ENCODE results near the gene NDUFB11.

The NDUFB11 gene

GRCh38 chrX:47189906-47190305 is 45.4 kb upstream of the NDUFB11 start:
- no peak for TF ChIP-seq CTCF (IDR thresholded peaks at IDR 0.05; ENCODE audit: insufficient read depth, low read length, missing control alignments)
- no peak for DNase-seq (ENCODE audit: low read depth, low spot score)
- ChIA-PET CTCF (interaction anchor here (2.5 to 4.1 kb wide), 2 partner anchors 193 to 332 kb away, joined by 26 read pairs; no protein-coding TSS in a partner anchor), POLR2A (no interaction called here)
- H3K4me3 ChIP-seq (ENCODE audit: low read depth, low read length): no peak overlapping the region

GRCh38 chrX:47187106-47187677 is 42.7 kb upstream of the NDUFB11 start:
- H3K4me3 ChIP-seq (ENCODE audit: low read depth, low read length): no peak overlapping the region
- CTCF ChIA-PET: interaction anchor here (0.8 kb wide), 1 partner anchor 42 kb away, joined by 3 read pairs; the partner anchor contains the start of genes NDUFB11 and RBM10
- no peak for DNase-seq (ENCODE audit: low read depth, low spot score)
- POLR2A ChIA-PET: no interaction called here
- TF ChIP-seq CTCF (IDR thresholded peaks at IDR 0.05; ENCODE audit: insufficient read depth, low read length, missing control alignments): no peak

DNA sequence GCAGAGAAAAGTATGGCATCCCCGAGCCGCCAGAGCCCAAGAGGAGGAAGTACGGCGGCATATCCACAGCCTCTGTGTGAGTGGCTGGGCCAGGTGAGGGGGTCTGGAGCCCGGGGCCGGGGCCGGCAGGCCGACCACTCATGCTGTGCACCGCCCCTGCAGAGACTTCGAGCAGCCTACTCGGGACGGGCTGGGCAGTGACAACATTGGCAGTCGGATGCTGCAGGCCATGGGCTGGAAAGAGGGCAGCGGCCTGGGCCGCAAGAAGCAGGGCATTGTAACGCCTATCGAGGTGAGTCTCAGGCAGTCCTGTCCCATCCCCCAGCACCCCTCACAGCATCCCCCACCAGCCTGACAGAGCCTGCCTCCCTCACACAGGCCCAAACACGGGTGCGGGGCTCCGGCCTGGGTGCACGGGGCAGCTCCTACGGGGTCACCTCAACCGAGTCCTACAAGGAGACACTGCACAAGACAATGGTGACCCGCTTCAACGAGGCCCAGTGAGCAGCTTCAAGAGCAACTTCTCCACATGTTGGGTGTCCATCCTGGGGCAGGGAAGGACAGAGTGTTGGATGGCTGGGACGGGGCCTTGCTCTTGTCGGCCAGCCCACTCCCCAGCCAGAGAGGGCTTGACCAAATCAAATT is 41.7 kb upstream of the NDUFB11 start:
- ChIA-PET POLR2A (no interaction called here), CTCF (no interaction called here)
- DNase-seq (ENCODE audit: low read depth, low spot score): no peak
- H3K4me3 ChIP-seq (ENCODE audit: low read depth, low read length): no peak overlapping the region
- no peak for TF ChIP-seq CTCF (IDR thresholded peaks at IDR 0.05; ENCODE audit: insufficient read depth, low read length, missing control alignments)

- no peak overlapping the region for H3K4me3 ChIP-seq (ENCODE audit: low read depth, low read length)
- no peak for TF ChIP-seq CTCF (IDR thresholded peaks at IDR 0.05; ENCODE audit: insufficient read depth, low read length, missing control alignments)
- ChIA-PET CTCF (no interaction called here), POLR2A (no interaction called here)
- no peak for DNase-seq (ENCODE audit: low read depth, low spot score)
Measured at GRCh38 chrX:47185241-47185640, 40.7 kb upstream of the NDUFB11 start.

DNA sequence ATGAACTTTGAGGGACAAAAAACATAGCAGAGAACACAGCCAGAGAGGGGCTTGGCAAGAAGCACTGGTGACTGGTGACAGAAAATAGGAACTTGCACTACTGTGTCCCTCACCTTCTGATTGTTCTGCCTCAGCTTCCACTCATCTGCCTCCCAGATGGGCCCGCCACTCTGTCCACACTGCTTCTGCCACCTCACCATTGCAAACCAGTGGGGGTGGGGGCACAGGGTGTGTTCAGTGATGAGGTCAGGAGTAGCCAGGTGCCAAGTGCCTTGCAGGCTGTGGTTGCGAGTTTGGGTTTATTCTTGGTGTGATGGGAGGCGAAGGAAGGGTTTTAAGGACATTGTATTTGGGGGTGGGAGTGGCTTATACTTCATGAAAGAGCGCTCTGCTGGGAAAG is 40.0 kb upstream of the NDUFB11 start:
- POLR2A ChIA-PET: no interaction called here
- H3K4me3 ChIP-seq (ENCODE audit: low read depth, low read length): no peak overlapping the region
- TF ChIP-seq CTCF (IDR thresholded peaks at IDR 0.05; ENCODE audit: insufficient read depth, low read length, missing control alignments): no peak
- CTCF ChIA-PET: no interaction called here
- DNase-seq (ENCODE audit: low read depth, low spot score): no peak

- no peak for TF ChIP-seq CTCF (IDR thresholded peaks at IDR 0.05; ENCODE audit: insufficient read depth, low read length, missing control alignments)
- POLR2A ChIA-PET: no interaction called here
Measured at GRCh38 chrX:47182106-47182700, 37.7 kb upstream of the NDUFB11 start.

More at GRCh38 chrX:47182106-47182700, 37.7 kb upstream of the NDUFB11 start:
- DNase-seq (ENCODE audit: low read depth, low spot score): no peak
- H3K4me3 ChIP-seq (ENCODE audit: low read depth, low read length): no peak overlapping the region
- CTCF ChIA-PET: no interaction called here
